ENCODE measurements around the gene CHAF1A.

The CHAF1A gene

GRCh38 chr19:4449022-4449638, 46.7 kb downstream of the CHAF1A start:
- Mint-ChIP-seq H3K27me3 (ENCODE audit: low read depth) (no peaks in the 10 kb centered on the region), H3K4me1 (peaks cover 17% of the 10 kb centered on the region), H3K27ac (peak overlapping the region in 1 of 3 experiments; percentile 23), H3K4me3 (no peak overlapping the region), H3K36me3 (ENCODE audit: low read depth) (peaks cover 29% of the 10 kb centered on the region), H3K9me3 (no peaks in the 10 kb centered on the region)
- no peak for TF ChIP-seq CTCF (IDR thresholded peaks at IDR 0.05; ENCODE audit: unreplicated experiment in 3 of 3)

GRCh38 chr19:4449639-4450028, 47.2 kb downstream of the CHAF1A start:
- no peak overlapping the region for H3K4me3 Mint-ChIP-seq
- peak overlapping the region in 1 of 3 experiments; percentile 23 for H3K27ac Mint-ChIP-seq
- no peak for TF ChIP-seq CTCF (IDR thresholded peaks at IDR 0.05; ENCODE audit: unreplicated experiment in 3 of 3)
- peaks cover 26% of the 10 kb centered on the region for H3K36me3 Mint-ChIP-seq (ENCODE audit: low read depth)
- H3K9me3 Mint-ChIP-seq: no peaks in the 10 kb centered on the region
- peaks cover 18% of the 10 kb centered on the region for H3K4me1 Mint-ChIP-seq
- no peaks in the 10 kb centered on the region for H3K27me3 Mint-ChIP-seq (ENCODE audit: low read depth)

GRCh38 chr19:4452230-4452990, 50.0 kb downstream of the CHAF1A start:
- Mint-ChIP-seq H3K27ac (peak overlapping the region in 1 of 3 experiments; percentile 21), H3K4me3 (no peak overlapping the region), H3K9me3 (no peaks in the 10 kb centered on the region), H3K27me3 (ENCODE audit: low read depth) (no peaks in the 10 kb centered on the region), H3K36me3 (ENCODE audit: low read depth) (peaks cover 30% of the 10 kb centered on the region), H3K4me1 (peaks cover 34% of the 10 kb centered on the region)
- TF ChIP-seq CTCF (IDR thresholded peaks at IDR 0.05; ENCODE audit: unreplicated experiment in 3 of 3): no peak

GRCh38 chr19:4453232-4454179, 51.1 kb downstream of the CHAF1A start:
- Mint-ChIP-seq H3K27me3 (ENCODE audit: low read depth) (no peaks in the 10 kb centered on the region), H3K4me1 (peaks cover 31% of the 10 kb centered on the region), H3K36me3 (ENCODE audit: low read depth) (peaks cover 26% of the 10 kb centered on the region), H3K9me3 (no peaks in the 10 kb centered on the region), H3K4me3 (no peak overlapping the region), H3K27ac (peak overlapping the region in 1 of 3 experiments; percentile 21)
- TF ChIP-seq CTCF (IDR thresholded peaks at IDR 0.05; ENCODE audit: unreplicated experiment in 3 of 3): no peak

GRCh38 chr19:4454747-4455718, 52.6 kb downstream of the CHAF1A start:
- no peaks in the 10 kb centered on the region for H3K9me3 Mint-ChIP-seq
- H3K4me1 Mint-ChIP-seq: peaks cover 21% of the 10 kb centered on the region
- TF ChIP-seq CTCF (IDR thresholded peaks at IDR 0.05; ENCODE audit: unreplicated experiment in 3 of 3): no peak
- H3K4me3 Mint-ChIP-seq: peak overlapping the region; percentile 96 to 98 (median 96)
- H3K27me3 Mint-ChIP-seq (ENCODE audit: low read depth): no peaks in the 10 kb centered on the region
- H3K36me3 Mint-ChIP-seq (ENCODE audit: low read depth): peaks cover 12% of the 10 kb centered on the region
- peak overlapping the region; percentile 99 for H3K27ac Mint-ChIP-seq

All from nephron (organoid).